HG03039 (cell line): ENCODE results near the gene CD300H.
"Not testable (repeated sequence)": the region's sequence is repeated elsewhere in the genome, so short reads cannot be mapped to it uniquely, and the experiment has no call there.

Source experiments
- ATAC-seq: cut with Tn5 transposase; IDR thresholded peaks from one replicate; pipeline ENCODE4 v1.9.1; 2021; ENCODE audit warnings: mild to moderate bottlenecking, moderate library complexity; ENCODE audit not compliant: unreplicated experiment

CD300H gene

DNA sequence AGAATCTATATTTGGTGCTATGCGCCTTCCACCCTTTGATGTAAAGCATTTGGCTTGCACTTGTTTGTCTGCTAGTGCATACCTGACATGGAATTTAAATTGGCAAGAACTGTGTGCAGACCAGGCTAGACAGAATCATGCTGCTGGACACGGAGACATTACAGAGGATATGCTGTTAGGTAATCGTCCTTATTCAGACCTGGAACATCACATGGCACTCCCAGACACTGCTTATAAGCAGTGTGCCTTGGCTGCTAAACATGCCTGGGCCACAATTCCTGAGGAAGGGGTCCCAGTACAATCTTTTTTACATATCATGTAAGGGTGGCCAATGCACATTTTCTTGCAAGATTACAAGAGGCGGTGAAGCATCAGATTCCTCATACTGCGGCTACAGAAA, 18.4 kb upstream of the CD300H start:
- no peak for ATAC-seq

DNA sequence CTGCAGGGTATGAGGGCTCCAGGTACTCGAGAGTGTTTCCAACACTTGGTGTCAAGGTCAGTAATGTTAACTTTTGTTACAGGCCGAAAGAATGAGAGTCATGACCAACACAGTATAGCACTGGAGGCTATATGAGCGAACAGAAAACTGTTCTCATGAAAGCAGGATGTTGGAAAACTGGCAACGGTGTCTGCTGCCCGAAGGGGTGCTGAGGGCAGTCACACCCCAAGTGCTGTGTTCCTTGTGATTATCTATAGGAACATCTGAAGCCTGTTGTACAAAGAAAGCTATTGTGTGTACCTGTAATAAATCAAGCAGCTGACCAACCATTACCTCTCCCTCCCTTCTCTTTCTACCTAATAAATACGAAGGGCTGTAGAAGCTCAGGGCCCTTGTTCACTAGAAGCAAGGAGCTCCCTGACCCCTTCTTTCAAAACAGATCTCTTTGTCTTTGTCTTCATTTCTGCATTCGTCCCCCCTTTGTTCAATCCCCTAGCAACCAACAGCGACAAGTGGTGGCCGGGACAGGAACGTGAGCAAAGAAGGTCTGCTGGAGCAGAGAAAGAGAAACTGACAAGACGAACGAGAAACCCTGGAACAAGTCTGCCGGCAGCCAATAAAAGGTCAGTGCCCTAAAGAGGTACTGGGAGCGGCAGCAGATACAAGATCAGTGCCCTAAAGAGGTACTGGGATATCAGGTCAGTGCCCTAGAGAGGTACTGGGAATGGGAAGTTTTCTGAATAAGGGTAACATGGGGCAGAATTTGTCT, 17.2 kb upstream of the CD300H start:
- ATAC-seq, result no peak

DNA sequence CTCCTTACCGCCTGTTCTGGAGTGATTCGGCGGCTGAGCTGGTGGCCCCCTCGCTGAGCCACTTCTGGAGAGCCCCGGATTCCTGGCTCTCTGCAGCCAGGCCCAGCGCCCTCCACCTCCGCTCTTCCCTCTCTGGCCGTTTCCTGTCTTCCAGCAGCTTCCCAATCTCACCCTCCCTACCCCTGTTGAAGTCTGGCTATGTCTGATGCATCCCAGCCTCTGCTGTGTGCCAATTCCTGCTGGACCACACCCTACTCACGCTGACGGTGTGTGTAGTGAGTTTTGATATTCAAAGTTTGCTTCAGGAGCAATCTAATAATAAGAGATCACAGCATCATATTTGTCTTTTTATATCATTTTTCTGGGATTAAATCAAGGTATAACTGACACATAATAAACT, 15.3 kb upstream of the CD300H start:
- ATAC-seq, result no peak

DNA sequence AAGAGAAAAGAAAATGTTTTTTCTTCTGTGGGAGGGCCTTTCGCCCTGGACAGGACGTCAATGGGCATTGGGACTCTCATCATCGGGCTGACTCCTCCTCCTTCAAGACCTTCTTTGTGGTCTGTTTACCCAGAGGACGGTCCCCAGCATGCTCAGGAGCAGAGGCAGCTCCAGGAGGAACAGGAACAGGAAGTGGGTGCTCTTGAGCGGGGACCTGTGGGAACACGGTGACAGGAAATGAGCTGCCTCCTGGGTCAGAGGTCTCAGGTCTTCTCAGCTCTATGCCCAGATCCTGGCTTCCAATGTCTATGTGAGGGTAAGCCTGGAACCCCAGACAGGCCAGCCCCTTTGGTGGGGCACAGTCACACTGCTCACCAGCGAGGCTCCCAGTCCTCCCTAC, 12.6 kb upstream of the CD300H start:
- ATAC-seq, result no peak

DNA sequence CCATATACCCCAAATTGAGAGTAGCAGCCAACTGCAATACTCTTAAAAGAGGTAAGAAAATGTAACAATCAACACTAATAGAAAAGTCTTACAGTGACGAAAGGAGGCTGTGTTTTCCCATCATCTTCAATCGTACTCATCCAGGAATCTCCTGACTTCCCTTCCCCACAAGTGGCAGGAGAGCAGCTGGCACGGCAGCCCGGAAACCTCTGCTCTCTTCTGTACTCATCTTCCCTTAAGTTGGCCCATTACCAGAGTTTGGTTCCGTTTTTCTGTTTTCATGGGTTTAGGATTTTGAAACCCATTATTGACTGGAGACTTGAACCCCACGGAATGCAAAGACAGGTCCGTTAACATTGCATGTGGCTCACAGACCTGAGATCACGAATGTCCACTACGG, 11.7 kb upstream of the CD300H start:
- no peak for ATAC-seq

DNA sequence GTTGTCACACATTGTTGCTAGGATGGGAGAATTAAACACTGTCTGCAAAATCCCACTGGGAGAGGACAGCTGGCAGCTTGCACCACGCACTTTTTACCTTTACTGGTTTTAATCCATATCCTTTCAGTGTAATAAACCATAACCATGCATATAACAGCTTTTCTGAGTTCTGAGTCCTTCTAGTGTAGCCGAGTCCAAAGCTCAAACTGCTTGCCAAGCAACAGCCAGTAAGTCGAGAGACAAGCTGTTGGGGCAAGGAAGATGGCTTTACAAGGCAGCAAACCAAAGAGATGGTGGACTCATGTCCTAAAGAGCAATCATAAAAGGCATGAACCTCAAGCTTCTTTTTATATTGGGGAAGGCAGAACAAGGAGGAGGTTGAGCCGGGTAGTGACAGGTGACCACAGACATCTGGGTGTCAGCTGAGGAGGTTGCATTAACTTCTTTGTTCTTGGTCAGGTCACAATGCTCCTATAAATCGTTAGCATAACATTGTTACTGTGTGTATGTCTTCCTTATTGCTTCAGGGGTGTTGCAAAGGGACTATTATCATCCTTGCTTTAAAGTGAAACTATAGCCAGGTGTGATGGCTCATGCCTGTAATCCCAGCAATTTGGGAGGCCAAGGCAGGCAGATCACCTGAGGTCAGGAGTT, 7.3 kb upstream of the CD300H start:
- ATAC-seq, result no peak

DNA sequence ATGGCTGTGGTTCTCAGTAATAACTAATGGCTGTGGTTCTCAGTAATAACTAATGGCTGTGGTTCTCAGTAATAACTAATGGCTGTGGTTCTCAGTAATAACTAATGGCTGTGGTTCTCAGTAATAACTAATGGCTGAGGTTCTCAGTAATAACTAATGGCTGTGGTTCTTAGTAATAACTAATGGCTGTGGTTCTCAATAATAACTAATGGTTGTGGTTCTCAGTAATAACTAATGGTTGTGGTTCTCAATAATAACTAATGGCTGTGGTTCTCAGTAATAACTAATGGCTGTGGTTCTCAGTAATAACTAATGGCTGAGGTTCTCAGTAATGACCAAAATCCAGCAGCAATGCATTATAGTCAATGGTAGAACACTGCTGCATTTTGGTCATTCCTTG, 6.3 kb upstream of the CD300H start:
- not testable (repeated sequence) for ATAC-seq

DNA sequence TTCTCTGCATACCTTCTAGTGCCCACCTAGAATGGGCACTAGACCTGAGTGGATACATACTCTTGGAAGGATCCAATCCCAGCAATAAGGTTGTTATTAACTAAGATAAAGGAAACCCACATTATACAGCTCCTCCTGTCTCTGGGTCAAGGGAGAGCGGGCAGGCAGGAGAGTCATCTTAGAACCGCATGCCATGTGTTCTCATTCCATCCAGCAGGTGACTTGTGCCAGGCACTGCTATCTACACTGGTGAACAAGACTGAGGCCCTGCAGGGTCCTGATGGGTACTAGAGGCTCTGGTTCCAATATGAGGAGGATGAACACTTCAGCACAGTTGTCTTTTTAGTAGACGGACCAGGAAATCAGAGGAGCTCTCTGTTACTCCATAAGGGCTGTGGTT, 5.9 kb upstream of the CD300H start:
- no peak for ATAC-seq

DNA sequence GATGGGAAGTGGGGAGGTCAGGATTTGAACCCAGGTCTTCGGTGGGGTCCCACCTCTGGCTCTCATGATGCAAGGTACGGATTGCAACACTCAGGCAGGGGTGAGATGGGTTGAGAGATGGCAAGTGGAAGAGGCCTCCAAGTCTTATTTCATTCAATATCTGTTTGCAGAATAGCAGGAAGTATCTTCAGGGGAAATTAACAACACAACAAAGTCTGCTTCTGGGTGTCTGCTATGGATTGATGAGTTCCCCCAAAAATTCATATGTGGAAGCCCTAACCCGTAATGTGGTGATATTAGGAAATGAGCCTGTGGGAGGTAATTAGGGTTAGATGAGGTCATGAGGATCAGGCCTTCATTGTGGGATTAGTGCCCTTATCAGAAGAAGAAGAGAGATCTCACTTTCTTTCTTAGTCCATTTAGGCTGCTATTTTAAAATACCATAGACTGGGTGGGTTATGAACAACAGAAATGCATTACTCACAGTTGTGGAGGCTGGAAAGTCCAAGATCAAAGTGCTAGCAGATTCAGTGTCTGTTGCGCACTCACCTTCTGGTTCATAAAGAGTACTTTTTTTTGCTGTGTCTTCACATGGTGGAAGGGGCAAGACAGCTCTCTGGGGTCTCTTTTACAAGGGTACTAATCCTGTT, 4.4 kb upstream of the CD300H start:
- ATAC-seq, result no peak

DNA sequence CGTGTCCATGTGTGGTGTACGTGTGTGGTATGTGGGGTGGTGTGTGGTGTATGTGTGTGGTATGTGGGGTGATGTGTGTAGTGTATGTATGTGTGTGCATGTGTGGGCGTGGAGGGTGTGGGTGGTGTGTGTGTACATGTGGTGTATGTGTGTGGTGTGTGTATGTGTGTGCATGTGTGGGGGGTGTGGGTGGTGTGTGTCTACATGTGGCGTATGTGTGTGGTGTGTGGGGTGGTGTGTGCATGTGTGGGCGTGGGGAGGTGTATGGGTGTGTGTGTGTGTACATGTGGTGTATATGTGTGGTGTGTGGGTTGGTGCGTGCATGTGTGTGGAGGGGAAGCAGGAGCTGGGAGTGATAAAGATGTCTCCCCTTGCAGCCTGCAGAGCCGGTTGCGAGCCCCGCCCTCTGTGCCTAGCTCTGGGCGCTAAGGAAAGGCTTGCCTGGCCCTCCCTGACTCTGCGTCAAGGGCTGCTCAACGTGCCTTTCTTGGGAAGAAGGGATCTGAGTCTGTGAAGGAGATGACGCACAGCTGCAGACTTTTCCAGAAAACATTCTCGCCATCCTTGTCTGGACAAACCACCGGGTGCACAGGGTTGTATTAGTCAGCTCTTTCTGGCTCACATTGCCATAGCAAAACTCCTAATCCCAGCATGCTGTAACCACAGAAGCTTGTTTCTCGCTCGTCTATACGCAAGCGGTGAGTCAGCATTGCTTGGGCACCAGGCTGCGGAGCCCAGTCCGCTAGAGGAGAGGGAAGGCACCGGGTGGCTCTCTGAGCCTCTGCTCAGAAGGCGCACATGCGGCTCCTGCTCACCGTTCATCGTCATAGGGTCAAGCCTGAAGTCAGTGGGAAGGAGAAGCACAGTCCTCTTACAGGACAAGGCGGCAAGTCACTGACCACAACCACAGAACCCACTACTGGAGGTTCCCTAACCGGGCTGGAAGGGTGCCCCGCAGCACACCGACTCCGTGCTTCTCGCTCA, 2.0 kb upstream of the CD300H start:
- ATAC-seq, result no peak

DNA sequence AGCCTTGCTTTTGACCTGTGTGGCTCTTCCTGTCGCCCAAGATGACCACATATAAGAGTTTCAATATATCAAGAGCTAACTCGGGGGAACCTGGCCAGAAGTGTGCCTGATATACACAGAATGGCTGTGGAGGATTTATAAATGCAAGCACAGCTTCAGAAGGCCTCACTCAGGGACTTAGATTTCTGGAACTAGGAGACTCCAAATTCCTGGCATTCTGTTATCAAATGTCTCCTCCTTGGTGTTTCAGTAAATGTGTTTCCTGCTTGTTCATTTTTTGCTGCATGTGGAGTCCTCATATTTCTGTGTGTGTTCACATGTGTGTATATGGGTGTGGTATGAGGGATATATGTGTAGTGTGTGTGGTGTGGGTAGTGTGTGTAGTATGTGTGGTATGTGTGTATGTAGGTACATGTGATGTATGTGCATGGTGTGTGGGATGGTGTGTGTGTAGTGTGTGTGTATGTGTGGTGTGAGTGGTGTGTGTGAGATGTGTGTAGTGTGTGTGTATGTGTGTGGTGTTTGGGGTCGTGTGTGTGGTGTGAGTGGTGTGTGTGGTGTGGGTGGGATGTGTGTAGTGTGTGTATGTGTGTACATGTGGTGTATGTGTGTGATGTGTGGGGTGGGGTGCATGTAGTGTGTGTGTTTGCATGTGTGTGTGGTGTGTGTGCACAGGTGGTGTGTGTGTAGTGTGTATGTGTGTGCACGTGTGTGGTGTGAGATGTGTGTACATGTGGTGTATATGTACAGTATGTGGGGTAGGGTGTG, 981 bp upstream of the CD300H start:
- ATAC-seq, result no peak

DNA sequence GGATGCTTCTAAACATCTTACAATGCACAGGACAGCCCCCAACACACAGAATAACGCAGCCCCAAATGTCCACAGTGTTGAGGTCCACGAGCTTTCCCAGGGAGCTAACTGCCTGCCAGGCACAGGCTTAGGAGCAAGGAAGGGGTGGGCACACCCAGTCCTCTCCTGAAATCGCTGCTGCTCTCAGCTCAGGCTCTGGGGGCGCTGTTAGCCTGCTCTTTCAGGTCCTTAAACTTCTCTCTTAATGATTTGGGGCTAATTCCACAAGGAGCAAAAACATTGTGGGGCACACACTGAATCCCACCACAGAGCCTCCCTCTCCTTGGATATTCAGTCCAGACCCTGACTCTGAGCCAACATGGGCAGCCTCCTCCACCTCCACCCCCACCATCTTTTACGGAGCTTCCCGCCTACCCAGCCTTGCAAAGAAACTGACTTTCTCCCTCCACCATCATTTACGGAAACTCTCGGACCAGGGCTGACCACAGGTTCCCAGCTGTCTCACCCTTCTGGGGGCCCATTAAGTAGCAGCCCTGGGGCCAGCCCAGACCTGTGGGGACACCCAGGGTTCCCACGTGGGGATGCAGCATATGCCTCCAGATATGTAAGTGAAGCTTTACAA, 1.1 kb downstream of the CD300H start:
- ATAC-seq, result no peak

DNA sequence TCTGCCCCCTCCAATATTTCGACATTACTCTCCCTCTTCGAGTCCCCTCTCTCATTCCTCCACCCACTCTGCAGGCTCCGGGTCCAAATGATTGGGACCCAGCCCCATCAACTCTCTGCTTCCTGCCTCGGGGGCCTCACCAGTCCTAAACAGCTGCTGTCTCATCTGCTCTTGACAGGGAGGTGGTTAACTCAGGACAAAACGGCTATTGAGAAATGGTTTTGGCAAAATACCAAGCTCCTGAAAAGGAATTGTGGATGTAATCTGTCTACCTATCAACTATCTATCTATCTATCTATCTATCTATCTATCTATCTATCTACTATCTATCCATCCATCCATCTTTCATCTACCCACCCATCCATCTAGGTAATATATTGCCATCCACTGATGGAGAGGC, 2.2 kb downstream of the CD300H start:
- ATAC-seq, result no peak

DNA sequence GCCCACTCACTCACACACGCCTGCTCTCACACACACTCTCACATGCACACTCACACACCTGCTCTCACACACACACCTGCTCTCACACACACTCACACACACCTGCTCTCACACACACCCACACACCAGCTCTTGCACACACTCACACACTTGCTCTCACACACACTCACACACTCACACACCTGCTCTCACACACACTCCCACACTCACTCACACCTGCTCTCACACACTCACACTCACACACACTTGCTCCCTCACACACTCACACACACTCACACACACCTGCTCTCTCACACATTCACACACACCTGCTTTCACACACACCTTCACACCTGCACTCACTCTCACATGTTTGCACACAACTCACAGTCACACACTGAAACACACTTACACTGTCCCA, 4.0 kb downstream of the CD300H start:
- ATAC-seq, result no peak

DNA sequence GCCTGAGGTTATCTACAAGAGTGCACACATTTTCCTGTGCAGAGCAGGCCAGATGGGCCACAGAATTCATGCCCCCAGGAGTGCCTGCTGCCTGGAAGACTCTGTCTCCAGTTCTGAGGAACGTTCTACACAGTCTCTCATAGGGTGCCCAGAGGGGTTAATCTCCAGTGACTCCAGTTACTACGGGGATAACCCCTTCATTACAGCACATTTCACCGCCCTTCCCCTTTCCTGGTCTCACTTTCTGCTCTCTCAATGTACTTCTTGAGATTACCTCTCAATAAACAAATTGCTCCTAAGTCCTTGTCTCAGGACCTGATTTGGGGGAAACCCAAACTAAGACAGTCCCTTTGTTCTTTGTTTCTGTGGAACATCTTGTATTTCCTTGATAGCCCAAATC, 5.7 kb downstream of the CD300H start:
- ATAC-seq, result no peak

DNA sequence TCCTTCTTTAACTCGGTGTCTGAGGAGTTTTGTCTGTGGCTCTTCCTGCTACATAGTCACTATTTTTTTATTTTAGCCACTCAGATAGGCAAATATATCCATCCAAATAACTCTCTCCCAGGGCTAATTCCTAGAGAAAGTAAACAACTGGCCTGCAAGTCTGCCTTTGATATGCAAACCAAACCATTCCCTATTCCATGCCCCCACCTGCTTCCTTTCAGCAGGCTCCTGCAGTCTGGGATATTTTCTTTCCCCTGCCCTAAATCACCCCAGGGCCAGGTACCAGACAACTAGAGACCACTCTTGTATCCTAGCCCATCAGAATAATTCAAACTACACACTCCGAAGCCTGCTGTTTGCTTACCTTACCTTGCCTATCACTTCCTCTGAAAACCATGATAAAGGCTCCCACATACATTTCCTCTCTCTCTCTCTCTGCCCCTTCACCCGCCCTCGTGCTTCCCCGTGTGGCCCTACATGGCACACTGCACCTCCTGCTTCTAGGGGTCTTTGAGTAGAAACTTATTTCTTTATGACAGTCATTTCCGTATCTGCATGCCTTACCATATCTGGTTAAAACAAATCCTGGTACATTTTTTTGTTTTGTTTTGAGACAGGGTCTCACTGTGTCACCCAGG, 8.3 kb downstream of the CD300H start:
- ATAC-seq, result no peak

DNA sequence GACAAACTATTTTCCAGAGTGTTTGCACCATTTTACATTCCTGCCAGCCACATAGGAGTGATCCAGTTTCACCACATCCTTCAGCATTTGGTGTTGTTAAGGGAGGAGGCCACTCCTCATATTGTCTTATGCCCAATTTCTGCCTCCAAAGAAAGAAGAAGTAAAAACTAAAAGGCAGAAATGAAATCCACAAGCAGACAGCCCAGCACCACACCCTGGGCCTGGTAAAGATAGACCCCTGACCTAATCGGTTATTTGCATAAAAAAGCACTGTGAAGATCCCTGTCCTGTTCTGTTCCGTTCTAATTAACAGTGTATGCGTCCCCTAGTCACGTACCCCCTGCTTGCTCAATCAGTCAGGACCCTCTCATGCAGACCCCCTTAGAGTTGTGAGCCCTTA, 8.9 kb downstream of the CD300H start:
- ATAC-seq, result not testable (repeated sequence)

DNA sequence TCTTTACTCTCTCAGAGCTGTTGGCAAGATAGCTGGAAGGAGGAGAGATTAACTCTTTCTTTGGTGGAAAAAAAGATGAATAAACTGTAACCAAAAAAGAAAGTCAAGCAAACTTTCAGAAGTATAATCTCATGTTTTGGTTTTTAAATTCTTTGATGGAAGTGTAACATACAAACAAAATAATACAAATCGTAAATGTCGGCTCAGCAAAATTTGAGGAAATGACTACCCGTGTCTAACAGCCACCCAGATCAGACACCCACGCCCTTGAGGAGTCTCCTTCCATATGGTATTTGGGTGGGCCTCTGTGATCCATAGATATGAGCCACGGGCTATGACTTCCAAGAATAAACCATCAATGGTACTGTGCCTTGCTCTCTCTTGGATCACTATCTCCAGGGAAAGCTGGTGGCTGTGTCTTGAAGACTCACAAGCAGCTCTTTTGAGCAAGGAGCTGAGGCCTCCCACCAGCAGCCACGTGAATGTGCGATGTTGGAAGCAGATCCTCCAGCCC, 11.8 kb downstream of the CD300H start:
- no peak for ATAC-seq

DNA sequence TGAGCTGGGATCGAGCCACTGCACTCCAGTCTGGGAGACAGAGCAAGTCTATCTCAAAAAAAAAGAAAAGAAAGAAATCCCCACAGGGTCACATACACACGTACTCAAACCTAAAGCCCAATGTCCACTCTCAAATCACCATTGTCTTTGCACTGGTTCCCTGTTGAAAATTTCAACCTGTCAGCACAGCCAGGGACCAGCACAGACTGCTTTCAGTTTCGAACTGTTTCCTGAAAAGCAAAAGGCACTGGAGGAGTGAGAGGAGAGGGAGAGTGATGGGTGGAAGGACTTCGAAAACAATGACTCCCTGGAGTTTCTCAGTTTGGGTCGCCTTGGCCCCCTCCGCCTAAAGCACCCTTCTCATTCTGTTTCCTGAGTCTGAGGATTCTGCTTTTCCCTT, 12.4 kb downstream of the CD300H start:
- no peak for ATAC-seq
